Lower leg skin (tissue), 3 donors: ENCODE results near the gene TUFT1.

ENCODE experiments used
- CTCF ChIP-seq, 3 donors: fragments of 450-650 bp; IDR thresholded peaks; one replicate each; pipeline ENCODE4 v1.5.1; 2016; ENCODE audit warnings: antibody characterized with exemption in 3 of 3, mild to moderate bottlenecking in 3 of 3, moderate library complexity in 2 of 3
- POLR2A ChIP-seq, 2 donors: fragments of 450-650 bp; IDR thresholded peaks; one replicate each; pipeline ENCODE4 v1.6.1; 2016 to 2017; ENCODE audit warnings: antibody characterized with exemption in 2 of 2, mild to moderate bottlenecking in 1 of 2, moderate library complexity in 1 of 2

- no peak for TF ChIP-seq CTCF (IDR thresholded peaks at IDR 0.05)
- TF ChIP-seq POLR2A (IDR thresholded peaks at IDR 0.05) = no peak
Measured at GRCh38 chr1:151568626-151569088, 28.5 kb downstream of the TUFT1 start.
